Trophoblast cell (in vitro differentiated cells and primary cell): ENCODE results near the gene RNPS1.

Source experiments
- DNase-seq, 2 donors: peaks; one replicate each; pipeline ENCODE4 v3.0.0-alpha.2; 2016
- H2AFZ ChIP-seq: 2 replicates; pipeline ENCODE4 v1.6.1; 2013; ENCODE audit warnings: low read length, moderate library complexity, mild to moderate bottlenecking; ENCODE audit not compliant: insufficient read depth, poor library complexity
- H2AK5ac ChIP-seq: 2 replicates; pipeline ENCODE4 v1.6.1; 2013; ENCODE audit warnings: mild to moderate bottlenecking, low read length
- H2BK120ac ChIP-seq: 2 replicates; pipeline ENCODE4 v1.6.1; 2013; ENCODE audit warnings: low read length, mild to moderate bottlenecking, moderate library complexity; ENCODE audit not compliant: insufficient read depth, poor library complexity
- H2BK12ac ChIP-seq: 2 replicates; pipeline ENCODE4 v1.6.1; 2013; ENCODE audit warnings: mild to moderate bottlenecking, low read length, moderate library complexity
- H2BK5ac ChIP-seq: 2 replicates; pipeline ENCODE4 v1.6.1; 2013; ENCODE audit warnings: low read length, low read depth, moderate library complexity, mild to moderate bottlenecking; ENCODE audit not compliant: poor library complexity
- H3K14ac ChIP-seq: 2 replicates; pipeline ENCODE4 v1.6.1; 2013; ENCODE audit warnings: mild to moderate bottlenecking, low read length
- H3K18ac ChIP-seq: 2 replicates; pipeline ENCODE4 v1.6.1; 2013; ENCODE audit warnings: mild to moderate bottlenecking, low read length
- H3K23ac ChIP-seq: 2 replicates; pipeline ENCODE4 v1.6.1; 2013; ENCODE audit warnings: low read length
- H3K27ac ChIP-seq: 2 replicates; pipeline ENCODE4 v1.5.1; 2013; ENCODE audit warnings: low read depth, mild to moderate bottlenecking, inconsistent platforms, low read length, moderate library complexity
- H3K27me3 ChIP-seq: 2 replicates; pipeline ENCODE4 v1.6.1; 2013; ENCODE audit warnings: inconsistent platforms, mild to moderate bottlenecking, low read length, moderate library complexity; ENCODE audit not compliant: insufficient read depth
- H3K36me3 ChIP-seq, 2 experiments: 1 replicate in 1 of 2; 2 replicates in 1 of 2; pipeline ENCODE4 v1.6.1; 2013; ENCODE audit warnings: low read length in 2 of 2, mild to moderate bottlenecking in 2 of 2, moderate library complexity in 1 of 2; ENCODE audit not compliant: insufficient read depth in 2 of 2, control insufficient read depth in 1 of 2
- H3K4ac ChIP-seq: 2 replicates; pipeline ENCODE4 v1.6.1; 2013; ENCODE audit warnings: low read depth, mild to moderate bottlenecking, low read length, moderate library complexity
- H3K4me1 ChIP-seq, 2 experiments: 1 replicate in 1 of 2; 2 replicates in 1 of 2; pipeline ENCODE4 v1.6.1; 2013; ENCODE audit warnings: low read length in 2 of 2, mild to moderate bottlenecking in 2 of 2, moderate library complexity in 1 of 2; ENCODE audit not compliant: insufficient read depth in 2 of 2, control insufficient read depth in 1 of 2
- H3K4me2 ChIP-seq: 2 replicates; pipeline ENCODE4 v1.6.1; 2013; ENCODE audit warnings: inconsistent platforms, mild to moderate bottlenecking, low read length, moderate library complexity
- H3K4me3 ChIP-seq: 2 replicates; pipeline ENCODE4 v1.5.1; 2013; ENCODE audit warnings: mild to moderate bottlenecking, low read depth, low read length, inconsistent platforms
- H3K79me1 ChIP-seq: one replicate; pipeline ENCODE4 v1.6.1; 2013; ENCODE audit warnings: low read length
- H3K79me2 ChIP-seq: 2 replicates; pipeline ENCODE4 v1.6.1; 2013; ENCODE audit warnings: low read length, mild to moderate bottlenecking; ENCODE audit not compliant: control insufficient read depth, insufficient read depth, poor library complexity
- H3K9ac ChIP-seq: 2 replicates; pipeline ENCODE4 v1.6.1; 2013; ENCODE audit warnings: mild to moderate bottlenecking, low read length
- H3K9me3 ChIP-seq: 2 replicates; pipeline ENCODE4 v1.6.1; 2013; ENCODE audit warnings: low read depth, mild to moderate bottlenecking, control low read depth, inconsistent platforms, low read length; ENCODE audit not compliant: insufficient read depth
- H4K12ac ChIP-seq: 2 replicates; pipeline ENCODE4 v1.6.1; 2013; ENCODE audit warnings: low read depth, mild to moderate bottlenecking, low read length, moderate library complexity
- H4K8ac ChIP-seq: 2 replicates; pipeline ENCODE4 v1.6.1; 2013; ENCODE audit warnings: low read depth, mild to moderate bottlenecking, low read length, moderate library complexity
- H4K91ac ChIP-seq: one replicate; pipeline ENCODE4 v1.6.1; 2013; ENCODE audit warnings: low read depth, mild to moderate bottlenecking, low read length, moderate library complexity
- WGBS: extraction: QIAGEN DNeasy Blood & Tissue Kit; methylation state at CpG from one replicate; pipeline ENCODE4 v1.1.7; 2013; ENCODE audit warnings: missing lambda C conversion rate; ENCODE audit not compliant: insufficient read length, insufficient coverage; ENCODE audit errors: extremely low coverage; 5-methylcytosine and 5-hydroxymethylcytosine counted together

RNPS1 gene

DNA sequence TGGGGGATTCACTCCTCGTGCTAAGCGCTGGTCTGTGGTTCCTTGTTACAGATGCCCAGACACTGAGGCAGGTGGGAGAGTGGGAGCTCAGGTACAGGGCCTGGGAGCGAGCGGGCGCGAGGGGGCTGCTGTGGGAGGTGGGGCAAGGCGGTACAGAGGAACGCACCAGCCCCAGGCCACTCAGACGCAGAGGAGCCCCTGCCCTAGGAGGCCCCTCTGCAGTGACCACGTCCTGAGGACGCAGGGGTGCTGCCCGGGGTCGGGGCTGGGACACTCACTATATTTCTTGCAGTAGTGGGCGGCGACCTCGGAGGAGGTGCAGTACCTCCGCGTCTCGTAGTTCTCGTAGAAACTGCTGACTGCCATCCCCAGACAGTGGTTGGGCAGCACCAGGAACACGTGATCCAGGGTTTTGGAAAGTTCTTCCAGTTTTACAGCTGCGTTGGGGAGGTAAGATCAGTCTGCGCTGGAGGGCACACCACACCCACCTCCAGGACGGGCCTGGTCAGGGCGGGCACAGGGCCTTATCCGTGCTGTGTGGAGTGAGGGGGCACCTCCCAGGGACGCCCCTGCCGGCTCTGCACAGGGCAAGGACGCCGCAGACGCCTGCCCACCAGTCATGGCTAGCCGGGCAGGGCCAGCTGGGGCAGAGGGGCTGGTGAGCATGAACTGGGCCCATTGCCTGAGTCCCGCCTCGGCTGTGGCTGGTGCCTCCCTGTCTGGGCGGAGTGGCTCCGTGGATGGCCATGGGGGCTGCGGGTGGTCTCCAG, 16.3 kb upstream of the RNPS1 start:
- H3K4me1 ChIP-seq, result no peaks in the 10 kb centered on the region
- H2BK12ac ChIP-seq, result no peak overlapping the region
- no peak overlapping the region for H3K14ac ChIP-seq
- H3K23ac ChIP-seq, result no peak overlapping the region
- no peaks in the 10 kb centered on the region for H3K27me3 ChIP-seq
- H3K79me1 ChIP-seq, result no peaks in the 10 kb centered on the region
- H4K8ac ChIP-seq, result no peak overlapping the region
- H3K79me2 ChIP-seq, result no peaks in the 10 kb centered on the region
- no peak overlapping the region for H2AK5ac ChIP-seq
- no peak overlapping the region for H3K4me3 ChIP-seq
- no peak overlapping the region for H3K27ac ChIP-seq
- no peak overlapping the region for H3K18ac ChIP-seq
- no peak for DNase-seq
- no peak overlapping the region for H3K4me2 ChIP-seq
- no peak overlapping the region for H4K12ac ChIP-seq
- no peak overlapping the region for H4K91ac ChIP-seq
- H2AFZ ChIP-seq, result no peak overlapping the region
- peaks cover 2% of the 10 kb centered on the region for H3K9me3 ChIP-seq
- no CpG with 5 or more reads among the region's 37 CpGs for WGBS
- no peak overlapping the region for H3K9ac ChIP-seq
- no peak overlapping the region for H2BK5ac ChIP-seq
- H2BK120ac ChIP-seq, result no peak overlapping the region
- H3K36me3 ChIP-seq, result no peaks in the 10 kb centered on the region
- H3K4ac ChIP-seq, result no peak overlapping the region

- Histone ChIP-seq H2BK12ac (no peak overlapping the region), H3K27ac (no peak overlapping the region), H3K4me2 (no peak overlapping the region), H2AFZ (no peak overlapping the region), H4K91ac (no peak overlapping the region), H3K4ac (no peak overlapping the region), H4K12ac (no peak overlapping the region), H3K4me1 (no peaks in the 10 kb centered on the region), H3K27me3 (no peaks in the 10 kb centered on the region), H2AK5ac (no peak overlapping the region), H2BK5ac (no peak overlapping the region), H3K14ac (no peak overlapping the region), H2BK120ac (no peak overlapping the region), H3K79me2 (no peaks in the 10 kb centered on the region), H3K4me3 (no peak overlapping the region), H3K18ac (no peak overlapping the region), H3K9me3 (peaks cover 2% of the 10 kb centered on the region), H3K23ac (no peak overlapping the region), H4K8ac (no peak overlapping the region), H3K79me1 (no peaks in the 10 kb centered on the region), H3K9ac (no peak overlapping the region), H3K36me3 (no peaks in the 10 kb centered on the region)
- no CpG with 5 or more reads among the region's 26 CpGs for WGBS
- no peak for DNase-seq
These were observed 15.1 kb upstream of the RNPS1 start for GRCh38 chr16:2282866-2283555.

GRCh38 chr16:2282262-2282661, 14.3 kb upstream of the RNPS1 start:
- no peaks in the 10 kb centered on the region for H3K79me2 ChIP-seq
- WGBS, result no CpG with 5 or more reads among the region's 5 CpGs
- no peak overlapping the region for H4K12ac ChIP-seq
- H3K14ac ChIP-seq, result no peak overlapping the region
- no peak overlapping the region for H2BK12ac ChIP-seq
- H4K91ac ChIP-seq, result no peak overlapping the region
- H3K79me1 ChIP-seq, result no peaks in the 10 kb centered on the region
- H3K4ac ChIP-seq, result no peak overlapping the region
- H4K8ac ChIP-seq, result no peak overlapping the region
- H2AK5ac ChIP-seq, result no peak overlapping the region
- no peak overlapping the region for H3K23ac ChIP-seq
- no peaks in the 10 kb centered on the region for H3K27me3 ChIP-seq
- no peaks in the 10 kb centered on the region for H3K36me3 ChIP-seq
- no peak overlapping the region for H3K9ac ChIP-seq
- H2BK120ac ChIP-seq, result no peak overlapping the region
- H3K4me2 ChIP-seq, result no peak overlapping the region
- H3K4me1 ChIP-seq, result no peaks in the 10 kb centered on the region
- no peak overlapping the region for H3K4me3 ChIP-seq
- no peak overlapping the region for H3K27ac ChIP-seq
- H3K18ac ChIP-seq, result no peak overlapping the region
- H2AFZ ChIP-seq, result no peak overlapping the region
- H2BK5ac ChIP-seq, result no peak overlapping the region
- DNase-seq, result no peak
- H3K9me3 ChIP-seq, result peaks cover 2% of the 10 kb centered on the region

DNA sequence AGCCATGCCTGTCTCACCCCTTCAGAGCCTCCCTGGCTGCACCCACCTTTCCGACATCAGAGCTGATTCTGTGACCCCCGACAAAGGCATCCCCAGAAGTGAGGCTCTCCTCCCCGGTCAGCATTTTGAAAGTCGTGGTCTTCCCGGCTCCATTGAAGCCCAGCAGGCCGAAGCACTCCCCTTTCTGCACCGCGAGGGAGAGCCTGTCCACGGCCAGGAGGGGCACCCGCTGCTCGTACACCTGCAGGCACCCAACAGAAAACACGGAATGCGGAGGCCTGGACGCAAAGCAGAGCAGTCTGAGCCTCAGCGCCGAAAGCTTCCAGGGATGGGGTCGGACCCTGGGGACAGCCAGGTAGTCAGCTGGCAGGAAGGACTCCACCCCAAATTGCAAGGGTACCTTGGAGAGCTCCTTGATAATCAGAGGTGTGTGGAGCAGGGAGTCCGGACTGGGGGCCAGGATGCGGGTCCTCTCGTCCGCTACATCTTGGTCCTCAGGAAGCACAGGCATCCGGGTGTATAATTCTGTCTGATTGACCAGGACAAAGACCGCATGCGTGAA, 13.1 kb upstream of the RNPS1 start:
- no peak overlapping the region for H2AK5ac ChIP-seq
- H4K91ac ChIP-seq, result no peak overlapping the region
- no peak overlapping the region for H3K23ac ChIP-seq
- no peak overlapping the region for H3K4me3 ChIP-seq
- no peaks in the 10 kb centered on the region for H3K79me1 ChIP-seq
- H3K14ac ChIP-seq, result no peak overlapping the region
- H2BK5ac ChIP-seq, result no peak overlapping the region
- H3K9me3 ChIP-seq, result peaks cover 2% of the 10 kb centered on the region
- no peak overlapping the region for H3K18ac ChIP-seq
- H2BK120ac ChIP-seq, result no peak overlapping the region
- H2AFZ ChIP-seq, result no peak overlapping the region
- no peak for DNase-seq
- H3K4me1 ChIP-seq, result no peaks in the 10 kb centered on the region
- H3K27ac ChIP-seq, result no peak overlapping the region
- H3K27me3 ChIP-seq, result no peaks in the 10 kb centered on the region
- H3K4me2 ChIP-seq, result no peak overlapping the region
- no peak overlapping the region for H3K4ac ChIP-seq
- no peak overlapping the region for H2BK12ac ChIP-seq
- H4K8ac ChIP-seq, result no peak overlapping the region
- H4K12ac ChIP-seq, result no peak overlapping the region
- H3K79me2 ChIP-seq, result no peaks in the 10 kb centered on the region
- no peak overlapping the region for H3K9ac ChIP-seq
- no CpG with 5 or more reads among the region's 24 CpGs for WGBS
- no peaks in the 10 kb centered on the region for H3K36me3 ChIP-seq
